ENCODE measurements around the gene FHAD1. TPM values are rescaled to one million over a fixed set of nuclear protein-coding genes. Genes with fewer than 3 reads are reported as not detected.

Gene FHAD1
- total and polyA plus RNA-seq, 2 donors (not counting 3 experiments of a cell fraction or from before 2014, with no cell fraction given): 0.04 to 0.69 TPM

DNA sequence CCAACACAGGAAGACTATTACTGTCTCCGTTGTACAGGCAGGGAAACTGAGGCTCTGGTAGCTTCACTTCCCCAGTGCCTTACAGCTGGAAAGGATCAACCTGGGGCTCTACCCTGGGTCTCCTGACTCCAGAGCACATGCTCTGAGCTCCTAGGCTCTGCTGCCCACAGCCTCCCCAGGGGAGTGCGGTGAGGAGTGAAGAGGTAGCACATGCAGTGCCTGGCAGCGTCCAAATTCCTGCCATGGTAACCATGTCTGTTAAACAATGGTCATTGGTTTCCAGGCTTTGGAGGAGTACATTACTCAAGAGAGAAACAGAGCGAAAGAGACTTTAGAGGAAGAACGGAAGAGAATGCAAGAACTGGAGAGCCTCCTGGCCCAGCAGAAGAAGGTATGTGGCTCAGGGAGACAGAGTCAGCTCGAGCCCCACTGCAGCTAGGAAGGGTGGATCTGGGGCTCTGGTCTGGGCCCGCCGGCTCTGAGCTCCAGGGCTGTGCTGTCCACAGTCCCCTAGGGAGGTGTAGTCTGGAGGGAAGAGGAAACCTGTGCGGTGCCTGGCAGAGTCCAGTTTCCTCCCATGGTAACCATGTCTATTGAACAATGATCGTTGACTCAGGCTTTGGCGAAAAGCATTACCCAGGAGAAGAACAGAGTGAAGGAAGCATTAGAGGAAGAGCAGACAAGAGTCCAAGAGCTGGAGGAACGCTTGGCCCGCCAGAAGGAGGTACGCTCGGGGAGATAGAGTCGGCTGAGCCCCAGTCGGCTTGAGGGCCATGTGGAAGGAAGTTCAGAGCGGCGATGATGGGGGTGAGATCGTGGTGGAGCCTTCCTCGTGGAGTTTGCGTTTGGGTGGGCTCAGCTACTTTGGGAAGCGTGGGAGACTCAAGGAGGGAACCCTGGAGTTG is 98.0 kb downstream of the FHAD1 start:
- intact Hi-C loops (cut with micrococcal nuclease): no loop called here
- no peak overlapping the region for H3K9ac ChIP-seq (replicated peaks; ENCODE audit: extremely low read depth, insufficient read depth, low read length)
- no peak for FAIRE-seq
- dilution Hi-C loops (cut with MboI; ENCODE audit: extremely low pct_ligation_motif_present, low sequenced_read_pairs): no loop called here
- POLR2A ChIA-PET: no interaction called here
- H3K9me3 ChIP-seq (replicated peaks; ENCODE audit: control insufficient read depth, insufficient read depth, low read length): no peaks in the 10 kb centered on the region
- H3K4me3 ChIP-seq (replicated peaks in 1 of 3; ENCODE audit: insufficient read depth in 1 of 3, low read depth in 1 of 3, low read length in 3 of 3): no peak overlapping the region
- DNase-seq (ENCODE audit: low read depth, low spot score): no peak
- no peak overlapping the region for H3K4me2 ChIP-seq (ENCODE audit: insufficient read depth, low read length)
- no peaks in the 10 kb centered on the region for H3K79me2 ChIP-seq (ENCODE audit: control insufficient read depth, insufficient read depth, low read length)
- H3K4me1 ChIP-seq (ENCODE audit: control insufficient read depth, extremely low read depth, insufficient read depth, low read length): peaks cover 16% of the 10 kb centered on the region
- BruUV-seq (replicated peaks): no TSS peak
- no peak overlapping the region for H2AFZ ChIP-seq (ENCODE audit: low read depth, low read length)
- H3K27me3 ChIP-seq (ENCODE audit: control insufficient read depth in 2 of 2, insufficient read depth in 2 of 2, low read length in 2 of 2): no peaks in the 10 kb centered on the region
- CTCF ChIA-PET: no interaction called here
- H4K20me1 ChIP-seq (replicated peaks; ENCODE audit: control insufficient read depth, extremely low read depth, insufficient read depth, low read length): no peaks in the 10 kb centered on the region
- H3K9me1 ChIP-seq (replicated peaks; ENCODE audit: control insufficient read depth, extremely low read depth, insufficient read depth, low read length): no peaks in the 10 kb centered on the region
- TF ChIP-seq MYC (IDR thresholded peaks at IDR 0.05; ENCODE audit: low read depth, low read length) (no peak), POLR2A (IDR thresholded peaks at IDR 0.05; ENCODE audit: low read depth, low read length) (no peak), POLR2AphosphoS5 (IDR thresholded peaks at IDR 0.05; ENCODE audit: insufficient read depth, low read depth, low read length) (no peak), FOS (IDR thresholded peaks at IDR 0.05; ENCODE audit: borderline replicate concordance, insufficient read depth, low read length) (no peak), EZH2 (IDR thresholded peaks at IDR 0.05; ENCODE audit: borderline replicate concordance, low read depth, low read length, severe bottlenecking) (no peak), JUN (IDR thresholded peaks at IDR 0.05; ENCODE audit: borderline replicate concordance, insufficient read depth, insufficient read length, low read depth) (no peak), GATA2 (IDR thresholded peaks at IDR 0.05; ENCODE audit: insufficient read depth, insufficient read length, low read depth, low read length) (no peak)
- TF ChIP-seq, protein P1, sequence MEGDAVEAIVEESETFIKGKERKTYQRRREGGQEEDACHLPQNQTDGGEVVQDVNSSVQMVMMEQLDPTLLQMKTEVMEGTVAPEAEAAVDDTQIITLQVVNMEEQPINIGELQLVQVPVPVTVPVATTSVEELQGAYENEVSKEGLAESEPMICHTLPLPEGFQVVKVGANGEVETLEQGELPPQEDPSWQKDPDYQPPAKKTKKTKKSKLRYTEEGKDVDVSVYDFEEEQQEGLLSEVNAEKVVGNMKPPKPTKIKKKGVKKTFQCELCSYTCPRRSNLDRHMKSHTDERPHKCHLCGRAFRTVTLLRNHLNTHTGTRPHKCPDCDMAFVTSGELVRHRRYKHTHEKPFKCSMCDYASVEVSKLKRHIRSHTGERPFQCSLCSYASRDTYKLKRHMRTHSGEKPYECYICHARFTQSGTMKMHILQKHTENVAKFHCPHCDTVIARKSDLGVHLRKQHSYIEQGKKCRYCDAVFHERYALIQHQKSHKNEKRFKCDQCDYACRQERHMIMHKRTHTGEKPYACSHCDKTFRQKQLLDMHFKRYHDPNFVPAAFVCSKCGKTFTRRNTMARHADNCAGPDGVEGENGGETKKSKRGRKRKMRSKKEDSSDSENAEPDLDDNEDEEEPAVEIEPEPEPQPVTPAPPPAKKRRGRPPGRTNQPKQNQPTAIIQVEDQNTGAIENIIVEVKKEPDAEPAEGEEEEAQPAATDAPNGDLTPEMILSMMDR (IDR thresholded peaks at IDR 0.05; ENCODE audit: extremely low read depth in 1 of 2, insufficient read depth in 1 of 2, low read depth in 1 of 2, low read length in 2 of 2): no peak
- TF ChIP-seq, protein P2, sequence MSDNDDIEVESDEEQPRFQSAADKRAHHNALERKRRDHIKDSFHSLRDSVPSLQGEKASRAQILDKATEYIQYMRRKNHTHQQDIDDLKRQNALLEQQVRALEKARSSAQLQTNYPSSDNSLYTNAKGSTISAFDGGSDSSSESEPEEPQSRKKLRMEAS (IDR thresholded peaks at IDR 0.05; ENCODE audit: insufficient read depth, insufficient read length): no peak
- H3K27ac ChIP-seq (ENCODE audit: insufficient read depth, low read depth, low read length): no peak overlapping the region
- H3K36me3 ChIP-seq (ENCODE audit: control insufficient read depth in 2 of 2, extremely low read depth in 1 of 2, insufficient read depth in 2 of 2, low read length in 2 of 2): no peaks in the 10 kb centered on the region

Measured in endothelial cell of umbilical vein (primary cell).